ENCODE results near the gene TFEC.

- TF ChIP-seq, protein P1, sequence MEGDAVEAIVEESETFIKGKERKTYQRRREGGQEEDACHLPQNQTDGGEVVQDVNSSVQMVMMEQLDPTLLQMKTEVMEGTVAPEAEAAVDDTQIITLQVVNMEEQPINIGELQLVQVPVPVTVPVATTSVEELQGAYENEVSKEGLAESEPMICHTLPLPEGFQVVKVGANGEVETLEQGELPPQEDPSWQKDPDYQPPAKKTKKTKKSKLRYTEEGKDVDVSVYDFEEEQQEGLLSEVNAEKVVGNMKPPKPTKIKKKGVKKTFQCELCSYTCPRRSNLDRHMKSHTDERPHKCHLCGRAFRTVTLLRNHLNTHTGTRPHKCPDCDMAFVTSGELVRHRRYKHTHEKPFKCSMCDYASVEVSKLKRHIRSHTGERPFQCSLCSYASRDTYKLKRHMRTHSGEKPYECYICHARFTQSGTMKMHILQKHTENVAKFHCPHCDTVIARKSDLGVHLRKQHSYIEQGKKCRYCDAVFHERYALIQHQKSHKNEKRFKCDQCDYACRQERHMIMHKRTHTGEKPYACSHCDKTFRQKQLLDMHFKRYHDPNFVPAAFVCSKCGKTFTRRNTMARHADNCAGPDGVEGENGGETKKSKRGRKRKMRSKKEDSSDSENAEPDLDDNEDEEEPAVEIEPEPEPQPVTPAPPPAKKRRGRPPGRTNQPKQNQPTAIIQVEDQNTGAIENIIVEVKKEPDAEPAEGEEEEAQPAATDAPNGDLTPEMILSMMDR (conservative IDR thresholded peaks at IDR 0.05 in 1 of 2, IDR thresholded peaks at IDR 0.05 in 1 of 2; ENCODE audit: extremely low read depth in 1 of 2, insufficient read depth in 1 of 2, low read depth in 1 of 2, low read length in 2 of 2), result no peak
- no peak for TF ChIP-seq EZH2 (IDR thresholded peaks at IDR 0.05; ENCODE audit: borderline replicate concordance, low read length)
These were observed 145.0 kb downstream of the TFEC start for GRCh38 chr7:115885550-115885949.

Measured in mammary epithelial cell (primary cell).